Activated B cell treated with CpG ODN at 0.5 μM for 24 hours (primary cell): ENCODE data around the gene TTC39B. TPM values are rescaled to one million over a fixed set of nuclear protein-coding genes. Genes with fewer than 3 reads are reported as not detected.

Source experiments
- ATAC-seq: fragments of 200-7000 bp; cut with Tn5 transposase; one replicate; pipeline ENCODE4 v1.10.0; 2021; ENCODE audit warnings: low read depth, mild to moderate bottlenecking, moderate library complexity
- CTCF ChIA-PET: fragments of 350-600 bp; sonication (Branson Sonifier 250); formaldehyde crosslinking; loops from one replicate; lab custom pipeline; 2021; ENCODE audit warnings: antibody characterized with exemption; lab: Charles Lee
- POLR2A ChIA-PET: fragments of 350-600 bp; sonication (Branson Sonifier 250); formaldehyde crosslinking; loops from one replicate; lab custom pipeline; 2021; ENCODE audit warnings: antibody characterized with exemption; lab: Charles Lee
- DNase-seq: peaks from one replicate; pipeline ENCODE4 v3.0.0; 2022
- H3K27ac Mint-ChIP-seq: one replicate; pipeline ENCODE4 v1.8.0; 2020; ENCODE audit warnings: mixed read lengths
- H3K27me3 Mint-ChIP-seq: one replicate; pipeline ENCODE4 v1.8.0; 2021; ENCODE audit warnings: mixed read lengths
- H3K36me3 Mint-ChIP-seq: one replicate; pipeline ENCODE4 v1.8.0; 2021; ENCODE audit warnings: low read depth, mixed read lengths
- H3K4me1 Mint-ChIP-seq: one replicate; pipeline ENCODE4 v1.8.0; 2021; ENCODE audit warnings: mixed read lengths
- H3K4me3 Mint-ChIP-seq: one replicate; pipeline ENCODE4 v1.8.0; 2020; ENCODE audit warnings: mild to moderate bottlenecking, mixed read lengths
- H3K9me3 Mint-ChIP-seq: one replicate; pipeline ENCODE4 v1.8.0; 2020; ENCODE audit warnings: mixed read lengths
- intact Hi-C: fragments of 100-400 bp; cut with micrococcal nuclease; formaldehyde crosslinking; loops from one replicate; pipeline ENCODE4 v1.15.1; 2024
- total RNA-seq: library from RNA; stranded (reverse); gene quantifications from 2 replicates; pipeline ENCODE4 v1.2.3, GENCODE V29; 2022
- TF ChIP-seq, protein P1 (sequence below): fragments of 200-600 bp; IDR thresholded peaks from one replicate; pipeline ENCODE4 v1.8.0; 2022; ENCODE audit warnings: antibody characterized with exemption, mild to moderate bottlenecking

Gene TTC39B
- total RNA-seq, 1 donor from 2014 or later, result 6.6 TPM

- H3K27me3 Mint-ChIP-seq, result no peaks in the 10 kb centered on the region
- no peaks in the 10 kb centered on the region for H3K4me1 Mint-ChIP-seq
- TF ChIP-seq, protein P1, sequence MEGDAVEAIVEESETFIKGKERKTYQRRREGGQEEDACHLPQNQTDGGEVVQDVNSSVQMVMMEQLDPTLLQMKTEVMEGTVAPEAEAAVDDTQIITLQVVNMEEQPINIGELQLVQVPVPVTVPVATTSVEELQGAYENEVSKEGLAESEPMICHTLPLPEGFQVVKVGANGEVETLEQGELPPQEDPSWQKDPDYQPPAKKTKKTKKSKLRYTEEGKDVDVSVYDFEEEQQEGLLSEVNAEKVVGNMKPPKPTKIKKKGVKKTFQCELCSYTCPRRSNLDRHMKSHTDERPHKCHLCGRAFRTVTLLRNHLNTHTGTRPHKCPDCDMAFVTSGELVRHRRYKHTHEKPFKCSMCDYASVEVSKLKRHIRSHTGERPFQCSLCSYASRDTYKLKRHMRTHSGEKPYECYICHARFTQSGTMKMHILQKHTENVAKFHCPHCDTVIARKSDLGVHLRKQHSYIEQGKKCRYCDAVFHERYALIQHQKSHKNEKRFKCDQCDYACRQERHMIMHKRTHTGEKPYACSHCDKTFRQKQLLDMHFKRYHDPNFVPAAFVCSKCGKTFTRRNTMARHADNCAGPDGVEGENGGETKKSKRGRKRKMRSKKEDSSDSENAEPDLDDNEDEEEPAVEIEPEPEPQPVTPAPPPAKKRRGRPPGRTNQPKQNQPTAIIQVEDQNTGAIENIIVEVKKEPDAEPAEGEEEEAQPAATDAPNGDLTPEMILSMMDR, result no peak
- intact Hi-C loops, result no loop called here
- no peaks in the 10 kb centered on the region for H3K36me3 Mint-ChIP-seq
- no peak for ATAC-seq
- H3K4me3 Mint-ChIP-seq, result no peak overlapping the region
- no peak overlapping the region for H3K27ac Mint-ChIP-seq
- no peaks in the 10 kb centered on the region for H3K9me3 Mint-ChIP-seq
- no peak for DNase-seq
- ChIA-PET POLR2A (no interaction called here), CTCF (no interaction called here)
Observed at GRCh38 chr9:15262581-15262980, 44.4 kb downstream of the TTC39B start.

- no peak overlapping the region for H3K4me3 Mint-ChIP-seq
- H3K4me1 Mint-ChIP-seq, result no peaks in the 10 kb centered on the region
- intact Hi-C loops, result no loop called here
- DNase-seq, result no peak
- H3K36me3 Mint-ChIP-seq, result no peaks in the 10 kb centered on the region
- ATAC-seq, result no peak
- H3K27ac Mint-ChIP-seq, result no peak overlapping the region
- TF ChIP-seq, protein P1, result no peak
- H3K9me3 Mint-ChIP-seq, result no peaks in the 10 kb centered on the region
- ChIA-PET POLR2A (no interaction called here), CTCF (no interaction called here)
- H3K27me3 Mint-ChIP-seq, result no peaks in the 10 kb centered on the region
Observed at GRCh38 chr9:15256426-15256825, 50.6 kb downstream of the TTC39B start.

DNA sequence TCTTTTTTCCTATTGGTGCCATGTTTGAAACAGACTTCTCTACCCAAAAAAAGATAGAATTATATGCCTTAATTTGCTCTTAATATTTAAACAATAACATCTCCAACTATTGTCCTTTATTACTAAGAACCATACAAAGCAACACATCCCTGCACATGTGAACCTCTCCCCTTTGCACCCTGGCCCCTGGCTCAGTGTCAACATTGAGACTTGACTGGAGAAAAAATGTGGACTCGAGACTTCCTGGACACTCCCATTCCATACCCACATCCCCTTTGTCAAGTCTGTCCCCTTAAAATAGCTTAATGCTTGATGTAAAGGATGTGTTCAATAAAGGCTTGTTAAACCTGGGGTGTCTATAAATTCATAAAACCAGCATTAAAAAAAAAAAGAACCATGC, 53.2 kb downstream of the TTC39B start:
- Mint-ChIP-seq H3K36me3 (no peaks in the 10 kb centered on the region), H3K4me3 (no peak overlapping the region), H3K9me3 (no peaks in the 10 kb centered on the region), H3K27ac (no peak overlapping the region), H3K4me1 (no peaks in the 10 kb centered on the region), H3K27me3 (no peaks in the 10 kb centered on the region)
- ATAC-seq (no peak), DNase-seq (no peak)
- intact Hi-C loops, result no loop called here
- CTCF ChIA-PET, result no interaction called here
- POLR2A ChIA-PET, result no interaction called here
- TF ChIP-seq, protein P1, result no peak

DNA sequence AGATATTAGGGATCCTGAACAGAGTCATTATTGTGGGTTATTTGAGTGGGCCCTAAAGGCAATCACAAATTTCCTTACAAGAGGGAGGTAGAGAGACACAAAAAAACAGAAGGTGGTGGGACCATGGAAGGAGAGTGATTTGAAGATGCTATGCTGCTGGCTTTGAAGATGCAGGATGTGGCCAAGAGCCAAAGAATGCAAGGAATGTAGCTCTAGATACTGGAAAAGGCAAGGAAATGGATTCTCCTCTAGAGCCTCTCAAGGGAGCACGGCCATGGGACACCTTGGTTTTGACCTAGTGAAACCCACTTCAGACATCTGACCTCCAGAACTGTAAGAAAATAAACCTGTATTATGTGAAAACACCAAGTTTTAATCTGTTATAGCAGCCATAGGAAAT, 53.8 kb downstream of the TTC39B start:
- DNase-seq (no peak), ATAC-seq (no peak)
- H3K9me3 Mint-ChIP-seq, result no peaks in the 10 kb centered on the region
- intact Hi-C loops, result no loop called here
- ChIA-PET CTCF (no interaction called here), POLR2A (no interaction called here)
- no peak overlapping the region for H3K4me3 Mint-ChIP-seq
- no peak overlapping the region for H3K27ac Mint-ChIP-seq
- no peaks in the 10 kb centered on the region for H3K4me1 Mint-ChIP-seq
- TF ChIP-seq, protein P1, result no peak
- no peaks in the 10 kb centered on the region for H3K27me3 Mint-ChIP-seq
- no peaks in the 10 kb centered on the region for H3K36me3 Mint-ChIP-seq

DNA sequence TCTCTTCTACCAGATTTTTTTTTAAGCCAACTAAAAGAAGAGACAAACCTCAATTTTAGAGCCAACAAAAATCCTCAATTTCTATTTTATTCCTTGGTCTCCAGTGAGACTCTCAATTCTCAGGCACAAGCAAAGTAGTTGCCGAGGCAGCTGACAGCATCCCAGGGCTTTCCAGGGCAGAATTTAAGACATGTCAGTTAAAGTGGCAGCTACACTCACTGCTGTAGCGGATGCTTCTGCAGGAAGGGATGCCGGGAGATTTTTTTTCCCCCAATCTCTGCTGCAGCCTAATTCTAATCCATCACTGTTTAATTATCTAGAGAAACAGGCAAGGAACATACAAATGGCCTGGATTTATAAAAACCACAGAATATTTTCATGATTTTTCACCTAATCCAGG, 57.0 kb downstream of the TTC39B start:
- POLR2A ChIA-PET, result no interaction called here

More for the DNA sequence above, 57.0 kb downstream of the TTC39B start:
- H3K4me3 Mint-ChIP-seq, result no peak overlapping the region
- H3K36me3 Mint-ChIP-seq, result no peaks in the 10 kb centered on the region
- intact Hi-C loops, result no loop called here
- DNase-seq, result no peak
- no peaks in the 10 kb centered on the region for H3K9me3 Mint-ChIP-seq
- no peak for ATAC-seq
- TF ChIP-seq, protein P1, result no peak
- no peak overlapping the region for H3K27ac Mint-ChIP-seq
- no peaks in the 10 kb centered on the region for H3K4me1 Mint-ChIP-seq
- no peaks in the 10 kb centered on the region for H3K27me3 Mint-ChIP-seq
- CTCF ChIA-PET, result no interaction called here
